IMR-90 (cell line): Measurements from ENCODE around the gene ZBTB24. TPM values are rescaled to one million over a fixed set of nuclear protein-coding genes. Genes with fewer than 3 reads are reported as not detected.

Experiments used
- ATAC-seq: fragments of 200-7000 bp; cut with Tn5 transposase; 2 replicates; pipeline ENCODE4 v1.9.1; 2020; ENCODE audit warnings: low read depth, mild to moderate bottlenecking, moderate library complexity
- BruUV-seq: library from RNA; stranded (reverse); fragments of 400-500 nt; replicated peaks from 2 replicates; lab custom pipeline; 2021; lab: Mats Ljungman, UMichigan
- CTCF ChIA-PET: fragments of 300-600 bp; formaldehyde crosslinking; extraction: SDS; loops from one replicate; lab custom pipeline; 2021; ENCODE audit warnings: antibody characterized with exemption; lab: Yijun Ruan, JAX
- POLR2A ChIA-PET: fragments of 300-600 bp; sonication (Branson Sonifier 250); formaldehyde crosslinking; loops from one replicate; lab custom pipeline; 2022; ENCODE audit warnings: antibody characterized with exemption; ENCODE audit not compliant: unreplicated experiment; lab: Charles Lee
- DNase-seq: peaks from one replicate; pipeline ENCODE4 v3.0.0; 2013
- H2AFZ ChIP-seq: replicated peaks from 2 replicates; pipeline ENCODE3; 2013; ENCODE audit warnings: low read length, mild to moderate bottlenecking; ENCODE audit not compliant: poor library complexity
- H2AK5ac ChIP-seq: 2 replicates; pipeline ENCODE4 v1.6.1; 2013; ENCODE audit warnings: low read depth, low read length, inconsistent platforms
- H2AK9ac ChIP-seq: replicated peaks from 2 replicates; pipeline ENCODE3; 2013; ENCODE audit warnings: mild to moderate bottlenecking, low read depth, low read length, moderate library complexity; ENCODE audit not compliant: poor library complexity
- H2BK120ac ChIP-seq: 2 replicates; pipeline ENCODE4 v1.6.1; 2013; ENCODE audit warnings: low read depth, low read length, inconsistent platforms
- H2BK15ac ChIP-seq: 3 replicates; pipeline ENCODE4 v1.6.1; 2013; ENCODE audit warnings: low read depth, low read length, inconsistent platforms
- H2BK20ac ChIP-seq: 2 replicates; pipeline ENCODE4 v1.6.1; 2013; ENCODE audit warnings: low read depth, mild to moderate bottlenecking, inconsistent platforms, low read length, moderate library complexity
- H2BK5ac ChIP-seq: 2 replicates; pipeline ENCODE4 v1.6.1; 2013; ENCODE audit warnings: mild to moderate bottlenecking, low read depth, low read length, inconsistent platforms; ENCODE audit not compliant: poor library complexity, severe bottlenecking
- H3K14ac ChIP-seq: replicated peaks from 2 replicates; pipeline ENCODE4 v1.6.1; 2013; ENCODE audit warnings: low read depth, low read length, inconsistent platforms
- H3K18ac ChIP-seq: 2 replicates; pipeline ENCODE4 v1.6.1; 2013; ENCODE audit warnings: low read depth, low read length, control low read depth
- H3K23ac ChIP-seq: 2 replicates; pipeline ENCODE4 v1.6.1; 2013; ENCODE audit warnings: low read depth, low read length, inconsistent platforms
- H3K27ac ChIP-seq: 2 replicates; pipeline ENCODE4 v1.5.1; 2013; ENCODE audit warnings: mild to moderate bottlenecking, control low read depth, low read length; ENCODE audit not compliant: insufficient read depth
- H3K27me3 ChIP-seq: 2 replicates; pipeline ENCODE4 v1.6.1; 2013; ENCODE audit warnings: low read length; ENCODE audit not compliant: control insufficient read depth, insufficient read depth
- H3K36me3 ChIP-seq: 2 replicates; pipeline ENCODE4 v1.6.1; 2013; ENCODE audit warnings: low read length, mixed read lengths; ENCODE audit not compliant: control insufficient read depth, insufficient read depth
- H3K4ac ChIP-seq: 2 replicates; pipeline ENCODE4 v1.6.1; 2013; ENCODE audit warnings: low read depth, low read length, inconsistent platforms
- H3K4me1 ChIP-seq: 2 replicates; pipeline ENCODE4 v1.6.1; 2013; ENCODE audit warnings: low read length, mixed read lengths; ENCODE audit not compliant: control insufficient read depth, insufficient read depth
- H3K4me2 ChIP-seq: 2 replicates; pipeline ENCODE4 v1.6.1; 2013; ENCODE audit warnings: low read depth, mild to moderate bottlenecking, control low read depth, low read length, moderate library complexity
- H3K4me3 ChIP-seq: 2 replicates; pipeline ENCODE4 v1.5.1; 2013; ENCODE audit warnings: low read depth, mild to moderate bottlenecking, control low read depth, low read length, moderate library complexity; ENCODE audit not compliant: insufficient read depth
- H3K56ac ChIP-seq: 2 replicates; pipeline ENCODE4 v1.6.1; 2013; ENCODE audit warnings: low read length, inconsistent platforms; ENCODE audit not compliant: insufficient read depth; ENCODE audit errors: extremely low read depth
- H3K79me1 ChIP-seq, 2 experiments: 2 replicates each; pipeline ENCODE4 v1.6.1; 2013; ENCODE audit warnings: low read length in 2 of 2, inconsistent platforms in 1 of 2, low read depth in 1 of 2
- H3K9ac ChIP-seq: 2 replicates; pipeline ENCODE4 v1.6.1; 2013; ENCODE audit warnings: low read depth, low read length, control low read depth
- H3K9me1 ChIP-seq: 2 replicates; pipeline ENCODE4 v1.6.1; 2013; ENCODE audit warnings: low read length, inconsistent platforms; ENCODE audit not compliant: insufficient read depth
- H3K9me3 ChIP-seq: 2 replicates; pipeline ENCODE4 v1.6.1; 2013; ENCODE audit warnings: low read length; ENCODE audit not compliant: control insufficient read depth, insufficient read depth
- H4K20me1 ChIP-seq: 2 replicates; pipeline ENCODE4 v1.6.1; 2013; ENCODE audit warnings: low read length, inconsistent platforms; ENCODE audit not compliant: insufficient read depth
- H4K5ac ChIP-seq: 2 replicates; pipeline ENCODE4 v1.6.1; 2013; ENCODE audit warnings: mild to moderate bottlenecking, low read depth, low read length, control low read depth
- H4K8ac ChIP-seq, 2 experiments: 2 replicates each; pipeline ENCODE4 v1.6.1; 2013; ENCODE audit warnings: low read depth in 2 of 2, low read length in 2 of 2, control low read depth in 1 of 2, inconsistent platforms in 1 of 2
- H4K91ac ChIP-seq: 2 replicates; pipeline ENCODE4 v1.6.1; 2013; ENCODE audit warnings: low read depth, low read length, inconsistent platforms; ENCODE audit not compliant: insufficient read depth
- BHLHE40 ChIP-seq: fragments of 150-350 bp; IDR thresholded peaks from 2 replicates; pipeline ENCODE4 v1.6.1; 2016; ENCODE audit warnings: mild to moderate bottlenecking, low read depth, low read length
- CEBPB ChIP-seq: IDR thresholded peaks from 2 replicates; pipeline ENCODE4 v1.6.1; 2012; ENCODE audit warnings: low read depth, low read length, improper control_type of control experiment
- CHD1 ChIP-seq: IDR thresholded peaks from 2 replicates; pipeline ENCODE4 v1.6.1; 2012; ENCODE audit warnings: low read depth, low read length, improper control_type of control experiment
- CTCF ChIP-seq: conservative IDR thresholded peaks from 2 replicates; pipeline ENCODE4 v1.5.1; 2012; ENCODE audit warnings: mild to moderate bottlenecking, low read depth, low read length, improper control_type of control experiment
- FOS ChIP-seq: fragments of 150-350 bp; IDR thresholded peaks from 2 replicates; pipeline ENCODE4 v1.6.1; 2016; ENCODE audit warnings: low read depth, low read length
- MAZ ChIP-seq: IDR thresholded peaks from 2 replicates; pipeline ENCODE4 v1.6.1; 2012; ENCODE audit warnings: low read depth, mild to moderate bottlenecking, low read length, improper control_type of control experiment, moderate library complexity, borderline replicate concordance
- MXI1 ChIP-seq: IDR thresholded peaks from 2 replicates; pipeline ENCODE4 v1.6.1; 2012; ENCODE audit warnings: low read depth, mild to moderate bottlenecking, low read length, moderate library complexity, borderline replicate concordance
- NFE2L2 ChIP-seq: fragments of 150-350 bp; IDR thresholded peaks from 2 replicates; pipeline ENCODE4 v1.6.1; 2016; ENCODE audit warnings: low read depth, mild to moderate bottlenecking, low read length
- POLR2A ChIP-seq: IDR thresholded peaks from 2 replicates; pipeline ENCODE4 v1.6.1; 2012; ENCODE audit warnings: mild to moderate bottlenecking, low read depth, low read length
- RAD21 ChIP-seq: IDR thresholded peaks from 2 replicates; pipeline ENCODE4 v1.6.1; 2012; ENCODE audit warnings: low read length, improper control_type of control experiment
- RCOR1 ChIP-seq: IDR thresholded peaks from 2 replicates; pipeline ENCODE4 v1.6.1; 2012; ENCODE audit warnings: mild to moderate bottlenecking, low read length, improper control_type of control experiment; ENCODE audit not compliant: insufficient replicate concordance
- RFX5 ChIP-seq: IDR thresholded peaks from 2 replicates; pipeline ENCODE4 v1.8.0; 2012; ENCODE audit warnings: low read depth, mild to moderate bottlenecking, low read length, moderate library complexity
- SMC3 ChIP-seq: fragments of 150-350 bp; IDR thresholded peaks from 2 replicates; pipeline ENCODE4 v1.6.1; 2016; ENCODE audit warnings: low read depth, mild to moderate bottlenecking, antibody characterized with exemption, low read length, moderate library complexity
- WGBS, 2 experiments: methylation state at CpG; one replicate each; pipeline versions ENCODE4 v1.1.5 to v1.1.7; 2013; ENCODE audit warnings: missing lambda C conversion rate in 2 of 2; ENCODE audit not compliant: insufficient read length in 1 of 2; ENCODE audit errors: extremely low coverage in 2 of 2; 5-methylcytosine and 5-hydroxymethylcytosine counted together
- dilution Hi-C: fragments of 300-500 bp; cut with HindIII; formaldehyde crosslinking; loops from one replicate; pipeline ENCODE4 v1.14.3; 2018; ENCODE audit warnings: low sequenced_read_pairs; ENCODE audit not compliant: unreplicated experiment
- in situ Hi-C: fragments of 300-500 bp; cut with MboI; formaldehyde crosslinking; loops from 3 replicates; pipeline ENCODE4 v1.14.3; 2019; ENCODE audit warnings: low sequenced_read_pairs, inconsistent platforms, mixed read lengths
- intact Hi-C: fragments of 100-400 bp; cut with micrococcal nuclease; formaldehyde crosslinking; loops from 2 replicates; pipeline ENCODE4 v1.10.0; 2022
- polyA plus RNA-seq, 3 experiments: library from polyadenylated mRNA; depleted of rRNA; stranded (reverse); fragments of >200 nt; gene quantifications; 2 replicates each; pipeline ENCODE4 v1.2.3, GENCODE V29; 2012; ENCODE audit warnings: low replicate concordance in 1 of 3
- total RNA-seq: library from RNA; depleted of rRNA; stranded (reverse); fragments of >200 nt; gene quantifications from 2 replicates; pipeline ENCODE4 v1.2.3, GENCODE V29; 2012
- TF ChIP-seq, protein P1 (sequence below): fragments of 150-350 bp; IDR thresholded peaks from 2 replicates; pipeline ENCODE4 v1.6.1; 2016; ENCODE audit warnings: low read depth, mild to moderate bottlenecking, low read length, moderate library complexity, borderline replicate concordance
- TF ChIP-seq, protein P2 (sequence below): fragments of 150-350 bp; IDR thresholded peaks from 2 replicates; pipeline ENCODE4 v1.6.1; 2017; ENCODE audit warnings: mild to moderate bottlenecking, antibody characterized with exemption, low read length, low read depth

ZBTB24 gene
- total and polyA plus RNA-seq, 2 of the 4 experiments (the other 2 are of a cell fraction), result 2.3 to 7.9 TPM

GRCh38 chr6:109451376-109451775, 31.6 kb downstream of the ZBTB24 start:
- in situ Hi-C loops, result no loop called here
- dilution Hi-C loops, result no loop called here

More at GRCh38 chr6:109451376-109451775, 31.6 kb downstream of the ZBTB24 start:
- H2AK5ac ChIP-seq, result no peak overlapping the region
- no peak overlapping the region for H3K9ac ChIP-seq
- H3K27me3 ChIP-seq, result no peaks in the 10 kb centered on the region
- H4K5ac ChIP-seq, result no peak overlapping the region
- no peaks in the 10 kb centered on the region for H3K9me3 ChIP-seq
- ChIA-PET POLR2A (no interaction called here), CTCF (no interaction called here)
- H3K23ac ChIP-seq, result no peak overlapping the region
- WGBS, 2 experiments, result 100% methylated on average over 1 of the region's 7 CpGs; no CpG with 5 or more reads in 1 of the 2 experiments
- BruUV-seq, result no TSS peak
- no peak overlapping the region for H2AFZ ChIP-seq
- no peak overlapping the region for H3K14ac ChIP-seq
- H2BK5ac ChIP-seq, result no peak overlapping the region
- DNase-seq (no peak), ATAC-seq (no peak)
- no peak overlapping the region for H3K4me3 ChIP-seq
- no peak overlapping the region for H2BK120ac ChIP-seq
- no peak overlapping the region for H3K4ac ChIP-seq
- TF ChIP-seq, protein P1, sequence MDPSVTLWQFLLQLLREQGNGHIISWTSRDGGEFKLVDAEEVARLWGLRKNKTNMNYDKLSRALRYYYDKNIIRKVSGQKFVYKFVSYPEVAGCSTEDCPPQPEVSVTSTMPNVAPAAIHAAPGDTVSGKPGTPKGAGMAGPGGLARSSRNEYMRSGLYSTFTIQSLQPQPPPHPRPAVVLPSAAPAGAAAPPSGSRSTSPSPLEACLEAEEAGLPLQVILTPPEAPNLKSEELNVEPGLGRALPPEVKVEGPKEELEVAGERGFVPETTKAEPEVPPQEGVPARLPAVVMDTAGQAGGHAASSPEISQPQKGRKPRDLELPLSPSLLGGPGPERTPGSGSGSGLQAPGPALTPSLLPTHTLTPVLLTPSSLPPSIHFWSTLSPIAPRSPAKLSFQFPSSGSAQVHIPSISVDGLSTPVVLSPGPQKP, result no peak
- TF ChIP-seq RCOR1 (no peak), CTCF (no peak), FOS (no peak), RFX5 (no peak), NFE2L2 (no peak), MAZ (no peak), MXI1 (no peak), POLR2A (no peak), SMC3 (no peak), CHD1 (no peak), CEBPB (no peak), RAD21 (no peak), BHLHE40 (no peak)
- TF ChIP-seq, protein P2, sequence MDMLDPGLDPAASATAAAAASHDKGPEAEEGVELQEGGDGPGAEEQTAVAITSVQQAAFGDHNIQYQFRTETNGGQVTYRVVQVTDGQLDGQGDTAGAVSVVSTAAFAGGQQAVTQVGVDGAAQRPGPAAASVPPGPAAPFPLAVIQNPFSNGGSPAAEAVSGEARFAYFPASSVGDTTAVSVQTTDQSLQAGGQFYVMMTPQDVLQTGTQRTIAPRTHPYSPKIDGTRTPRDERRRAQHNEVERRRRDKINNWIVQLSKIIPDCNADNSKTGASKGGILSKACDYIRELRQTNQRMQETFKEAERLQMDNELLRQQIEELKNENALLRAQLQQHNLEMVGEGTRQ, result no peak
- H3K36me3 ChIP-seq, result peaks cover 47% of the 10 kb centered on the region
- H4K8ac ChIP-seq, result no peak overlapping the region
- H3K4me2 ChIP-seq, result no peak overlapping the region
- H4K20me1 ChIP-seq, result peaks cover 7% of the 10 kb centered on the region; the same call in 1 of the 2 replicates
- peaks cover 19% of the 10 kb centered on the region for H3K9me1 ChIP-seq
- peaks cover 4% of the 10 kb centered on the region; the same call in 1 of the 2 replicates for H3K4me1 ChIP-seq
- intact Hi-C loops, result no loop called here
- H3K79me1 ChIP-seq, result peaks cover 18 to 54% of the 10 kb centered on the region in 2 experiments
- no peak overlapping the region for H2BK15ac ChIP-seq
- H2BK20ac ChIP-seq, result no peak overlapping the region
- H3K27ac ChIP-seq, result no peak overlapping the region
- H3K18ac ChIP-seq, result no peak overlapping the region
- no peak overlapping the region for H4K91ac ChIP-seq
- no peak overlapping the region for H2AK9ac ChIP-seq
- H3K56ac ChIP-seq, result no peak overlapping the region
